GM13976 (cell line): Measurements from ENCODE around the gene FXYD6.

Experiments used
- DNase-seq: peaks from one replicate; pipeline ENCODE4 v3.0.0; 2012; ENCODE audit warnings: low spot score
- in situ Hi-C: fragments of 300-500 bp; cut with MboI; formaldehyde crosslinking; loops from one replicate; pipeline ENCODE4 v1.12.0; 2022; ENCODE audit warnings: low sequenced_read_pairs, mixed read lengths, inconsistent platforms; ENCODE audit not compliant: unreplicated experiment
- TF ChIP-seq, protein P1 (sequence below): IDR thresholded peaks from 2 replicates; pipeline ENCODE4 v1.5.1; 2012; ENCODE audit warnings: borderline replicate concordance, mild to moderate bottlenecking; ENCODE audit not compliant: insufficient read depth; ENCODE audit errors: extremely low read depth, missing control alignments, control extremely low read depth

The FXYD6 gene

DNA sequence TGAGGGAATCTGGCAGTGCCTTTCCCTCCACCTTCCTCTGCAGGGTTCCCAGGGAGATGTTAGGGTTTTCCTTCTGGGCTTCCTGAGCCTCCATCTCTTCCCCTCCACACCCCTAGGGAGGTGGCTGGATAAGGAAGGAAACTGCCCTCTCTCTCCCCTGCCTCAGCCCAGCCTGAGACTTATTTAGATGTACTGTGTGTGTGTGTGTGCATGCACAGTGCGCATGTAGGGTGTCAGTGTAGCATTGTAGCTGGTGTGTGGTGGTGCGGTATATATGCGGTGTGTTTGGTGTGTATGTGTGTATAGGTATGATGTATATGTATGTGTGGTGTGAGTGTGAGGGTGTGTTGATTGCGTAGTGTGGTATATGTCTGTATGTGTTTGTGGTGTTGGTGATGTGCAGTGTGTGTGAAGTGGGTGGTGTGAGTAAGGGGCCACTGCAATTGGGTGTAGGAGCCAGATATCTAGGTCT, 1.5 kb downstream of the FXYD6 start:
- DNase-seq: no peak
- in situ Hi-C loops: no loop called here
- TF ChIP-seq, protein P1, sequence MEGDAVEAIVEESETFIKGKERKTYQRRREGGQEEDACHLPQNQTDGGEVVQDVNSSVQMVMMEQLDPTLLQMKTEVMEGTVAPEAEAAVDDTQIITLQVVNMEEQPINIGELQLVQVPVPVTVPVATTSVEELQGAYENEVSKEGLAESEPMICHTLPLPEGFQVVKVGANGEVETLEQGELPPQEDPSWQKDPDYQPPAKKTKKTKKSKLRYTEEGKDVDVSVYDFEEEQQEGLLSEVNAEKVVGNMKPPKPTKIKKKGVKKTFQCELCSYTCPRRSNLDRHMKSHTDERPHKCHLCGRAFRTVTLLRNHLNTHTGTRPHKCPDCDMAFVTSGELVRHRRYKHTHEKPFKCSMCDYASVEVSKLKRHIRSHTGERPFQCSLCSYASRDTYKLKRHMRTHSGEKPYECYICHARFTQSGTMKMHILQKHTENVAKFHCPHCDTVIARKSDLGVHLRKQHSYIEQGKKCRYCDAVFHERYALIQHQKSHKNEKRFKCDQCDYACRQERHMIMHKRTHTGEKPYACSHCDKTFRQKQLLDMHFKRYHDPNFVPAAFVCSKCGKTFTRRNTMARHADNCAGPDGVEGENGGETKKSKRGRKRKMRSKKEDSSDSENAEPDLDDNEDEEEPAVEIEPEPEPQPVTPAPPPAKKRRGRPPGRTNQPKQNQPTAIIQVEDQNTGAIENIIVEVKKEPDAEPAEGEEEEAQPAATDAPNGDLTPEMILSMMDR: no peak

DNA sequence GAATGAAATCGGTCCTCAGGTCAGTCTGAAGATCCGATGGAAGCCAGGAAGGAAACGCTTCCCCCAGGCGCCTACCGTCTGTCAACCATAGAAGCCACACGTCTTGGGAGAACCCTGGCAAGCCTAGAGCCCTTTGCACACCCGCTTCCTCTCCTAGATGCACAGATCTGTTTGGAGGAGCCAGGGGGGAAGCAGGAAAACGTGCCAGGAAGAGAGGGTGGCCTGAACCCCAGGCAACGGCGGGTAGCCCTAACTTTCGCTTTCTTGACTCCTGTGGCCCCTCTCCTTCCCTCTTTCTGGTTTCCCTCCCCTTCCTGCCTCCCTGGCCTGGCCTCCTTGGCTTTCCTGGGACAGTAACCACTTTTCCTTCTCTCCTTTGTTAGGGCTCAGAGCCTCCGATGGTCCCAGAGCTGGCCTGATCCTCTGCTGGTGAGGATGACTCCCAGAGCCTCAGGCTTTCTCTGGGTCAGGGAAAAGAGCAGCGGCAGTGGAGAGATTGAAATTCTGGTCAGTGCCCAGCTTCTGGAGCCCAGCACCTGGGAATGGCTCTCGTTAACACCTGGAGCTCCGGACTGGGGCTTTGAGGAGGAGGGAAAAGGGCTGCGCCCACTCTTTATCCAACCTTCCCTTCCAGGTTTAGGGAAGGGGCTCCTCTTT, 2.1 kb downstream of the FXYD6 start:
- TF ChIP-seq, protein P1: no peak

GRCh38 chr11:117873828-117874125, 2.7 kb downstream of the FXYD6 start:
- in situ Hi-C loops: no loop called here
- TF ChIP-seq, protein P1: no peak
- DNase-seq: no peak

More for the DNA sequence above, 2.1 kb downstream of the FXYD6 start:
- DNase-seq: no peak
- in situ Hi-C loops: no loop called here

DNA sequence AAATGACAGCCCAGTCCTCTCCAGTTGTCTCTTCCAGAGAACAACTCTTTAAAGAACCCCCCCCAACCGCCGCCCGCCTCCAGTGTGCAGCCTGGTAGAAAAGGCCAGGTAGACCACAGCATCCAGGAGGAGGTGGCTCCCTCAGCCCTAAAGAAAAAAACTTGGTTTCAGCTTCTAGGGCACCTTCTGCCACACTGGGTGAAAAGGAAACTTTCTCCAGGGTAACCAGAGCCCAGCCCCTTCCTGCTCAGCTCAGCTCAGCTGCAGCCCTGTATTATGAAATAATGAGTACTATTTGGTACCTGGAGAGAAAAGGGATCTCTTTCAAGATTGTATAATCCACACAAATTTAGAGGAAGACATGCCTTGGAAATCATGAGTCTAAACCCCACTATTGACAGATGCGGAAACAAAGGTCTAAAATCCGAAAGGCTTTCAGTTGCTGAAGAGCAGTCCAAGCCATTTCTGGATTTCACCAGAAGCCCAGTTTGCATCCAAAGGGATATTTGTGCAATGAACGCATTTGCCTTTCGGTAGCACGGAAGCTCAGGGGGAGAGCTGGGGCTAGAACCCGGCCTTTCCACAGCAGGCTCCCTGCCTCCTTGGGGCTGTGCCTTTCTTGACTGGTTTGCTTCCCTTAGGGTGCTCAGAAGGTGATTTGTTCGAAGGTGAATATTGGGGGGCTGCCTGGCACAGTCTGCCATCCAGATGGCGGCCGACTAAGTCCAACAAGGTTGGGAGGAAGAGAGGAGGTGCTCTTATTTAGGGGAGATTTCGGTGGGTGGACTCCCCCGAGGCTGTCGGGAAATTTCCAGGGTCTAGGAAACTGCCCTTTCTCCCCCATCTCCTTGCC, 3.3 kb downstream of the FXYD6 start:
- TF ChIP-seq, protein P1: no peak
- DNase-seq: no peak
- in situ Hi-C loops: no loop called here

DNA sequence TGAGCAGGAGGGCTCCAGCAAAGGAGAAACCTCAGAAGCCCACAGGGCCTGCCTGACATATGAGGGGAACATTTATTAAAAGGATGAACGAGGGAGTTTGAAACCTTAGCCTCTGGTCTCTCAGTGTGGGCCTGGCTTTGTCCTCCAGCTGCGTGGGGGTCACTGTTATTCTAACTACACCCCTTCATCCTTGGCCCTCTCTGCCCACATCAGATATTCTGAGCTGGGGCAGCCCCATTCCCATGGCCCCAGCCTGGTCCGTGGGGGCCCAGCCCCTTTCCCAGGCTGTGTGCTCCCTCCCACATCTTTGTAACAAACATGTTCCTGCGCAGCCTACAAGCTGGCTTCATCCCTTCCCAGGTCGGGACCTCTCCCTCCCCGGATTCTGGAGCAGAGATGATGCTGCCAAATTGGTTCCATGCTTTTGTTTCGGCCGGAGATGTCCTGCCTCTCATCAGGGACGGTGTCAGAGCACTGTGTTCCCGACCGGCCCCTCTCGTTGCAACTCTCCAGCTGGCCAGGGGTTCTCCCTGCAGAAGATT, 4.0 kb downstream of the FXYD6 start:
- TF ChIP-seq, protein P1: no peak
- no peak for DNase-seq
- in situ Hi-C loops: no loop called here

GRCh38 chr11:117871784-117872183, 4.7 kb downstream of the FXYD6 start:
- DNase-seq: no peak

More at GRCh38 chr11:117871784-117872183, 4.7 kb downstream of the FXYD6 start:
- in situ Hi-C loops: no loop called here
- TF ChIP-seq, protein P1: no peak
